GM19238 (cell line): ENCODE measurements around the gene SPATA6L.

ENCODE experiments used
- DNase-seq: peaks from one replicate; pipeline ENCODE4 v3.0.0; 2011; ENCODE audit warnings: low spot score; ENCODE audit not compliant: insufficient read length

Gene SPATA6L

DNA sequence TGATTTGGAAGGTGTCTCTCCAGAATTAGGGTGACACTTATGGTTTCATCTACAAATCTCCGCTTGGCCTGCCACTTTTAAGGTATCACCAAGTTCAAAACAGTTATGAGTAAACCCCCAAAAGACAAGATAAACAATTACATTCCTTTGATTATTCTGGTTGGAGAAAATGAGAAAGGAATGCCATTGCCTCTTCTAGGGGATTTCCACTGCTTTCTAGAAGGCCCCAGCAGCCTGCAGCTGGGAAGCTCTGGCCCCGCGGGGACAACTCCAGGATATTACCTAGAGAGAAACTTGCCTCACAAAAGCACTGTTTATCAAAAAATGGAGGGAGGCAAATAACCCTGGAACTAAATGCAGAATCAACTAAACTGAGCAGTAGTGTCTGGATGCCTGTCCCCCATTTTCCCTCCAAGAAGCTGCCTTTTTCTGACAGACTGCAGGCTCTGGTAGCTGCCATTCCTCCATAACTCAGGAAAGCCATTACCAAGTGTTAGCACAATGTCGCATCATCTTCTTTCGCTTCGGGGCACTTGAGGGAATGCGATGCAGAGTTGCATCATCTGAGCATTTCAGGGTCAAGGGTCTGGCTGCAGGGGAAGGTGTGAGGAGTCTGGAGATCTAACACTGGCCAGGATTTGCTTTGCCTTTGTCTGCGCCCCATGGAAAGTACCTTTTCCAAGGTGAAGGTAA, 75.7 kb downstream of the SPATA6L start:
- no peak for DNase-seq

DNA sequence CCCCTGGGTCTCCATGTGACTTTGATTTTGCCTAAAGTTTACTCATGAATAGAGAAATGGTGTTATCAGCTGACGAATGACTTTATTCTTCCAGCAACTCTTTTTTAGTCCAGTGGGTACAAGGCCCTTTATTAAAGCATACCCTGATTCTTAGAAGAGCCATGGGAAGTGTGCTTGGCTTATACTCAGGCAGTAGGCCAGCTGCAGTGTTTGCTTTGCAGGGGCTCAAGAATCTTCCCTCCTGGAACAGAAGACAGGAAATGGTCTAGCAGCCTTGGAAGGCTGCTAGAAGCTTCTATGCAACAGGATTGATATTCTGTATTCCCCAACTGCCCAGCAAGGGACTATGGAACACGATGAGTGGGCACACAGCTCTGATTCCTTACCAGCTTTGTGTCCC, 77.6 kb downstream of the SPATA6L start:
- no peak for DNase-seq

DNA sequence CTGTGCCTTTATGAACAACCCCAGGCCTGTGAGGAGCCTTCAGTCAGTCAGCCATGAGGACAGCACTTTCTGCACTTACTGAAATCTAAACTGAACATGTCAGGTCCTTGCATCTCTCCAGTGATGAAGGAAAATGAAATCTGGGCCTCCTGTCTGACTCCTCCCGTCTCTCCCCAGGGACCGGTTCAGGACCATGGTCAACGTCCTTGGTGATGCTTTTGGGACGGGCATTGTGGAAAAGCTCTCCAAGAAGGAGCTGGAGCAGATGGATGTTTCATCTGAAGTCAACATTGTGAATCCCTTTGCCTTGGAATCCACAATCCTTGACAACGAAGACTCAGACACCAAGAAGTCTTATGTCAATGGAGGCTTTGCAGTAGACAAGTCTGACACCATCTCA, 81.1 kb downstream of the SPATA6L start:
- DNase-seq, result no peak

DNA sequence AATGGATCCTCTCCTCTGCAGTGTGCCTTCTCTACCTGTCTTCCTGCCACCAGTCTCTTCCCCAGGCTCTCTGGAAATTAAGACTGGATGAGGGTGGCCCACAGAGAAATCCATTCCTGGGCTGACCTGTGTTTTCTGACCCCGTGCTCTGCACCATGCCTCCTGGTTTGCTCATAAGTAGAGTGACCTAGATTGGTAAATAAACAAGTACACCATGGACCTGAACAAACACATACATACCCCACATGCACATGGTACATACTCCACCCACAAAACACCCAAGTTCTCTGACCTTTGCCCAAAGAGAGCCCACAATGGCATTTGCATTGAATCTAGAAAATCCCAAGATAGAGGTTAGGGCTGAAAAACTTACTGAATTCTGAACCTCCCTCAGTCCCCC, 81.6 kb downstream of the SPATA6L start:
- DNase-seq, result no peak

DNA sequence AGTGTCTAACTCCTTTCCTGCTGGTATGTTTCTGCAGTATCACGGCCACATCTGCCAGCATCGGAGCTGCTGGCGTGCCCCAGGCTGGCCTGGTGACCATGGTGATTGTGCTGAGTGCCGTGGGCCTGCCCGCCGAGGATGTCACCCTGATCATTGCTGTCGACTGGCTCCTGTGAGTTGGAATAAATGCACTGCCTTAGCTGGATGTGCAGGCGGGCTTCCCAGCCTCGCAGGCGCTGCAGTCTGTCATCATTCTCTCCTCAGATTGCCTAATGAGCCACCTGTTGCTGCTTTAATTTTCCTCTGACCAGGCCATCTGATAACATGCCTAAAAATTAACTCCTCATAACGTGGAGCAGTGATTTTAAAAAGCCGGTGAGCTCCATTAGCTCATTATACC, 83.3 kb downstream of the SPATA6L start:
- DNase-seq, result no peak

DNA sequence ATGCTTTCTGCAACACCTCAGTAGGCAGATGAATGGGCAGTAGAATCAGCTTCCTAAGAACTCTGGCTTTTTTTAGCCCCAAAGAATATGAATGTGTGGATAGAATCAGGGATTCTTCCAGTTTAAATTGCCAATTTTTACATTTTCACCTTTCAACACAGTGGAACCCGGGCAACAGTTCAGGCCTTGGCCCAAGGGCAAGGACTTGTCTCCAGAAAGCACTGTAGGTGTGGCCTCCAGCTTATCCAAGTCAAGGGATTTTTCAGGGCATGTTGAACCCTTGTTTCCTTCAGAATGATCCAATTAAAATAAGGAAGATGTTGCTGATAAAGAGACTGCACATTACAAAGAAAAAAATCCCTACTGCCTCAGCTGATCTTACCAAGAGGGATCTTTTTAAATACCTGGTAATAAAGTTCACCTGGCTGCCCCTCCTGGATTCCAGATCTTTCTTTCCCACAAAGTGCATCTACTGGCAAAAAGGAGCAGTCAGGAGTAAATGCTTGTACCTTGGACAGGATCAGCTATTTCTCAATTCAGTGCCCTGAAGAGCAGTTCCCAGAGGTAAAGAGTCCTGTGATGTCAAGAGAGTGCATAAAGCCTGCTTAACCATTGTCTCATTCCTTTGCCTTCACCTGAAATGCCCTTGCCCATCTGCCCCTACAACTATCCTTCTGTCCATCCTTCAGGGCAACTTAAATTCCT, 84.3 kb downstream of the SPATA6L start:
- no peak for DNase-seq

DNA sequence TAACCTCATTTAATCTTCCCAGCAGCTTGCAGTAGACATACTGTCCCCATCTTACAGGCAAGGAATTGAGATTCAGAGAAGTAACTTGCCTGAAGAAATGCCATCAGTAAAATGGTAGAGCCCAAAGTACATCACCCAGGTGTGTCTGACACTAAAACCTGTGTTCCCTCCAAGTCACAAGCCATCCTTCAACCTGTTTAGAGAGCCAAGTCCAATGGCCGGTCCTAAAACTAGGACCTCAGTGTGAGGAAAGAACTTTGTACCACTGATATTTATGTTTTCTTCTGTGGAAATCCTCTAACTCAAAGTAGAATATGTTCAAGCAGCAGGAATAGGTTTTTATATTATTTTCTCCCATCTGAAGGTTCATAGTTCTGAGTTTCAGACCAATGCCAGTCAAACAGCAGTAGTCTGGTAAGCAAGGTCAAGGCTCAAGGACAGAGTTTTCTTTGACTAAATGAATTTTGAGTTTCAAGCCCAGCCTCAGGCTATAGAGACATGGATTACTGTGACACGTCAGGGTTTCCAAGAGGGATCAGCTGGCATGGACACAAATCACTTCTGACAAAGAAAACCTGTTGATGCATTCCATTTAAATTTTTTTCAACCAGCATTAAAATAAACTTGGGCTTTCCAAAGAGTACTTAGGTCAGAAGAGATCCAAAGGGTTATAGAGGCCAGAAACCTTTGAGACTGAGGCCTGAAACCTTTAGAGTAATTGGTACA, 85.1 kb downstream of the SPATA6L start:
- DNase-seq, result no peak

DNA sequence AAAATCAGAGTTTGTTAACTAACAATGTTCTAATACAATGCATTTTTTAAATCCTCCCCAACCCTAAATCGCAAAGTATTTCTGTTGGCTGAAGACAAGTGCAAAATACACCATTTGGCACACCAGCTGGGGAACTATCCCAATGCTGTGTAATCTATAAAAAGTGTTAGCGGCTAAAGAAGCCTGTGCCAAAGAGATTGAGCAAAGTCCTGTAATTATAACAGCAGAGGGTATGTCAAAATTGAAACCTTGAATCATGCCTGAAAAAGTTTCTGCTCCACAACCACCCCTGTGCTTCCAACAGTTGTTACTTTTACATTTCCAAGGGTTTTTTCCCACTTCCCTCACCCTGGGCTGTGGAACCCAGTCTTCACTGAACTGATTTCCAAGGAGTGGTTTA, 87.3 kb downstream of the SPATA6L start:
- no peak for DNase-seq

DNA sequence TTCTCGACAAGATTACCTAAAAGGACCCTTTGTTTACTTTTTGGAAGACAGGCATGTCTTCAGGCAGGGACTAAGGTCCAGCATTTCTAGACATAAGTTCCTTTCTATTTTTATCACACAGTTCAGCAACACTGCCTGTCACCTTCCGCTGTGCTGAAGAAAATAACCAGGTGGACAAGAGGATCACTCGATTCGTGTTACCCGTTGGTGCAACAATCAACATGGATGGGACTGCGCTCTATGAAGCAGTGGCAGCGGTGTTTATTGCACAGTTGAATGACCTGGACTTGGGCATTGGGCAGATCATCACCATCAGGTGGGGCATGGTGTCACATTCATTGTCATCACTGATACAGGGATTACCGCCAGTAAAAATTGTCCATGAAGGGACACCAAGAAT, 89.8 kb downstream of the SPATA6L start:
- DNase-seq, result no peak

DNA sequence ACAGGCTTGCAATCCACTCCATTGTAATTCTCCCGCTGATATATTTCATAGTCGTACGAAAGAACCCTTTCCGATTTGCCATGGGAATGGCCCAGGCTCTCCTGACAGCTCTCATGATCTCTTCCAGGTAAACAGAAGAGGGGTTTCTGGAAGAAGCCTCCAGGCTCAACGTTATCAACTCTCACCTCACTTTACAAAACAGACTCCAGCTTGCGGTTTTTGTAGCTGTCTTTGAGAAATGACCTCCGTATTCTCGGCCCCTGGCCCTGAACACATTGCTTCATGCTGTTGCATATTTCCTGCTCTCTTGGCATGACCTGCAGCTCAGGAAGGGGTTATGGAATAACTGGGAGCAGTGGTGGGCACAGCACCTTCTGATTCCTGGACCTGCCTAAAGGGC, 90.3 kb downstream of the SPATA6L start:
- DNase-seq, result no peak

DNA sequence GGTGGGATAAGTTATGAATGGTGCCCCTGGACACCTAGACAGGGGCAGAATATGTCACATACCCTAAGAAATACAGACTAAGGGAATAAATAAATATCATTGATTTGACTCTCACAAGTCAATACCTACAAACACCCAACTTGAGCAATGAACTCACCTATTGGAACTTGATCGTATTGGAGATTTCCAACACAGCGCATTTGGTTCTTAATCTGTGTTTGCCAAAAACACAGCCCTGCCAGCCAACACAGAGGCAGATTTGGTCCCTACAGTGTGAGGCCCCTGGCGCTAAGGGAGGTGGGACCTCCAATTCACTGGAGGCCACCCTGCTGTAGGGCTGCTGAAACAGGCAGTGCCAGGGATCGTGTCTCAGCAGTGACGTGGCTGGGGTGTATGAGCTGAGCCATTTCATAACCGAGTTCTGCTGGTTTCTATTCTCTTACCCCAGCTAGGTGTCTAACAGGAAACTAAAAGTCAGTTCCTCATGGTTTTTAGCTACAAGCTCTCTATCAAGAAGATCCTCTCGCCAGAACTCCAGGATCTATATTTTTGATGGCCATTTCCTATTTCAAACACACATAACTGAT, 91.5 kb downstream of the SPATA6L start:
- no peak for DNase-seq

DNA sequence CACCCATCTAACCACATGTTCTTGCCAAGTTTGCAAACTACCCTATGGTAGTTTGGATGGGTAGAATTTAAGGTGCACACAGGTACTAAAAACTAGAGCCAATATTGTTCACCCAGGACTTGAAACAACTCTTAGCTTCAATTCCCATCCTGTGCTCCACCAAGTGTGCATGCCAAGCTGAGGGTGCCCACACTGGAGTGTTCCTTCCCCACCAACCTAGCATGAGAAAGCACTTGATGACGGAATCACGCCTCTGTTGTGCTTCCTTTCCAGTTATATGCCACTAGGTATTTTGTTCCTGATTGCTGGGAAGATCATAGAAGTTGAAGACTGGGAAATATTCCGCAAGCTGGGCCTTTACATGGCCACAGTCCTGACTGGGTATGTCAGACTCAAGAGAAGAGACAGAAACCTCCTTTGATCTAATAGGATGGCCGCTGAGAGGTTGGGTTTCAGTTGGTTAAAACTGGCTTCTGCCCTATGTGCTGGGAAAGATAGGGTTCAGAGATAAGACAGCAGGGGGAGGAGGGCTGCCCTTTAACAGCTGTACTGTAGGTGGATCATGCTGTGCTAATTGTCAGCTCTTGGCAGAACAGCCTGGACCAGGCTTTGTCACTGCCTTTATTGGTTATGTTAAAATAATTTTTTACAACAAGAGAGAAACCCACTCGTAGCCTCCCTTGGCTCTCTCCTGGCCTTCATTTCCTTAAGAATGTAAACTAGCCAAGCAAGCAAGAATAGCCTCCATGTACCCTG, 92.5 kb downstream of the SPATA6L start:
- no peak for DNase-seq

DNA sequence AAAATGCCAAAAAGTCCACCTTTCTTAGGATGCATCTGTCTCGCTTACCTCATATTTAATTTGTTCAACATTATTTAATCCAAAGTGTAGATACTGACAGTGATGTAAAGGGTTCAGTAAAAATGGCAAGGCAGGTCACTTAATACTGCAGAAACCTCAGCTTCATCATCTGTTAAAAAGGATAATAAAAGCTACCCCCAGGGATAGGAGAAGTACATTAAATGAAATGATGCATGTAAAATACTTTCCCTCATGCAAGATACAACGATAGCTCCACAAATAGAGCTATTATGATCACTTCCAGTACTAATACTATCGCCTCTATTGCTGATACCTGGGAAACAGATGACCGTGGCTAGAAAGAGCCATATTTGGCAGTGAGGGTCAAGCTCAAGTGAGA, 93.1 kb downstream of the SPATA6L start:
- DNase-seq, result no peak

DNA sequence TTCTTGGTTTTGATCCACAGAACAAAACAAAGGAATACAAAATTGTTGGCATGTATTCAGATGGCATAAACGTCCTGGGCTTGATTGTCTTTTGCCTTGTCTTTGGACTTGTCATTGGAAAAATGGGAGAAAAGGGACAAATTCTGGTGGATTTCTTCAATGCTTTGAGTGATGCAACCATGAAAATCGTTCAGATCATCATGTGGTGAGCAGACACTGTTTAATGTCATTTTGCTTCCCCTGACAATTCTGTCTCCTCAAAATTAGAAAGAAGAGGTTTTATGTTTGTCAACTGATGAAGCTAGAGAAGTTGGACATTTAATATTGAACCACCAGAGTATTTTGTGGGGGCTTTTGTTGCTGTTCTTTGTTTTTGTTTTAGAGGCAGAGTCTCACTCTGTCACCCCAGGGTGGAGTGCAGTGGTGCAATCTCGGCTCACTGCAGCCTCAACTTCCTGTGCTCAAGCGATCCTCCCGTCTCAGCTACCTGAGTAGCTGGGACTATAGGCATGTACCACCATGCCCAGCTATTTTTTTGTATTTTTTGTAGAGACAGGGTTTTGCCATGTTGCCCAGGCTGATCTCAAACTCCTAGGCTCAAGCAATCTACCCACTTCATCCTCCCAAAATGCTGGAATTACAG, 94.0 kb downstream of the SPATA6L start:
- DNase-seq, result no peak

DNA sequence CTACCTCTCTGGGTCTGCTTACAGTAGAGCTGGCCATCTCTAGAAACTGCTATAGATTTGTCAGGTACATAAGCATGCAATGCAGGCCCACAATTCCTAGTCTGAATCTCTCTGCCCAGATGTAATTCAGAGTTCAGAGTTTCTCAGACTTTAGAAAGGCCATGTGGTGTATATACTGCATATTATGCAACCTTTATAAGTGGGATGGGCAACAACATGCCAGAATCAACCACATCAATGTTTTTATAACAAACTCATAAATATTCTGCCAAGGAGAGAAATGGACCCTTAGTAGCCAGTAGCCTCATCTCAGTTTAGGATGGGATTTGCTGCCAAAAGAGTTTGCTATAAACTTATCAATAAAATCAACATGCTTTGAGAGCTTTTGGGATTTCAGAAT, 97.2 kb downstream of the SPATA6L start:
- no peak for DNase-seq

DNA sequence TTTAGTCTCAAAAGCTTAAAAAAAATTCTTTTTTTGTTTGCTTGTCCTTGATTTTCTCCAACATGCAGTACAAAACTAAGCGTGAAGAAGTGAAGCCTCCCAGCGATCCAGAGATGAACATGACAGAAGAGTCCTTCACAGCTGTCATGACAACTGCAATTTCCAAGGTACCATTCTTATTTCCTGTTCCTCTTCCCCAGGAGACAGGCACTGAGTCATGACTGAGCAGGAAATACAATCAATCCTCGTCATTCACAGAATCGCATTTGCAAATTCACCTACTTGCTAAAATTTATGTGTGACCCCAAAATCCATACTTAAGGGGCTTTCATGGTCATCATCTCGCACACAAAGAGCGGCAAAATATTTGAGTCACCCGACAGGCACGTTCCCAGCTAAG, 98.7 kb downstream of the SPATA6L start:
- no peak for DNase-seq

DNA sequence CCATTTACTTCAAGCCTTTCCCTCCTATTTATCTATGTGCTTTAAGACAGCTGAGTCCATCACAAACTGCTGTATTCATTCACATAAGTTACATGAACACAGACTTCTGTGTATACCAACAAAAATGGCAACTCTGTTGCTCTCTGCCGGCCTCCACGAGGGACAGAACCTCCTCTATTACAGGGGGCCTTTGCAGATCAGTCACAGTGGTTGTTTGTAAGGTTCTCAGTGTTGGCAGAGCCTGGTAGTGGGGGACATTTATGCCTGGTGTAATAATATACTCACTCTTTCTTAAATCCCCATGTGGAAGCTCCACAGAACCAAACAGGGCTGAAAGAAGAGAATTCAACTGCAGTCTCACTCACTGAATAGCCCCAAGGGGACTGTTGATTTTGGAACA, 99.5 kb downstream of the SPATA6L start:
- DNase-seq, result no peak

DNA sequence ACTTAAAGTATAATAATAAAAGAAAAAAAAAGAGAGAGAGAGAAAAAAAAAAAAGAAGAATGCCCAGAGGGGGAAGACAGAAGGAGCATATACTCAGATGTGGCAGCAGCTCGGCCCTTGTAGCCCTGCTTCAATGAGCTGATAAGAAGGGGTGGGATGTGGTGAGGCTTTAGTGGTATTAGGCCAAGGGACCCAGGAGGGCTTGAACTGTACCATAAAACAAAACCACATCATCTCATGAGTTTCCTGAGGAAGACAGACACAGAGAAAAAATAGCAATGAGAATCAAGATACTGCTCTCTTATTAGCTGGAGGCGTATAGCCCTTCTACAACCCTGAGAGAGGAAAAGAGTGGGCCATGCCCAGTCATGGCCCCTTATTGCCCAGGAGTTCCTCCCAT, 103.2 kb downstream of the SPATA6L start:
- DNase-seq, result no peak

DNA sequence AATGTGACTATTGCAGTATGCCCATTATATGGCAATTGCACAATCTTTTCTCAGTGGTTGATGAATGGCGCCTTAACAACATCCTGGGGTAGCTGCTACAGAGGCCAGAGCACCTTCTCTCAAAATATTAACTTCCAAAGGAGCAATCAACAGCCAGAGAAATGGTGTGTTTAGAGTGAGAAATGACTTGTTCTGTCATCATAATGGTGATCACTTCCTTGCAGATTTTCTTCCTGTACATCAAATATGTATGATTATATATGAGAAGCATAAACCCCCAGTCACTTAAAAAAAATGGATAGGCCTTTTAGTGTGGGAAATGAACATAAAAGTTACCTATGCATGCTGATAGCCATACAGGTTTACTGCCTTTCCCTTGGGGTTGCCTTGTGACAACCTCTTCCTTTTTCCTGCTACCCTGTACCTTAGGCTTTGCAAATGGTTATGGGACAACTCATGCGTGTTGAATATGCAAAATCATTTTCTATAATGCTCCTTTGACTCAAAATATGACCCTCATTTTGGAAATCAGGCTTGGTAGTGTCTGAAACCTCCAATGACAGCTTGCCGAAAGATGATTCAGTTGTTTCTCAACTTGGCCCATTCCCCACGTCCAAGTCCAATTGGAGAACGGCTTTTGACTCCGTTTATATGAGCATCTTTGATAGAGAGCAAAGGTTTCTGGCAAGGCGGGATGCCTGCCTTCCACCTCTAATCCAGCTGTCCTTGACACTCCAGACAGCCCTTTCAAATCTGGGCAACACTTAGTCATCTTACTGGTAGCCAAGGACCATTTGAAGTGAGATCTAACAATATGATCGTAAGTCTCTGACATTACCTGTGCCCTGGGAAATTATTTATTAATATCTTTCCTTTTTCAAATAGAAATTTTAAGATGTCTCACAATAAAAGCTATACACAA, 106.8 kb downstream of the SPATA6L start:
- DNase-seq, result peak; percentile 11
